SU-DHL-6 (cell line): ENCODE measurements around the gene ARHGEF17.

ENCODE experiments used
- EZH2phosphoT487 ChIP-seq: fragments of 200-600 bp; sonication (generic), shearing (Covaris generic); conservative IDR thresholded peaks from 2 replicates; pipeline ENCODE4 v1.6.1; 2018; ENCODE audit warnings: mild to moderate bottlenecking, antibody characterized with exemption, low read length, moderate library complexity, mixed read lengths
- TF ChIP-seq, protein P1 (sequence below): fragments of 200-600 bp; sonication (generic); IDR thresholded peaks from one replicate; pipeline ENCODE4 v1.5.1; 2017; ENCODE audit warnings: antibody characterized with exemption, mild to moderate bottlenecking, low read length, moderate library complexity; ENCODE audit not compliant: insufficient read depth, poor library complexity, severe bottlenecking

GRCh38 chr11:73374151-73374550 lies 66.1 kb downstream of the ARHGEF17 start:
- TF ChIP-seq, protein P1, sequence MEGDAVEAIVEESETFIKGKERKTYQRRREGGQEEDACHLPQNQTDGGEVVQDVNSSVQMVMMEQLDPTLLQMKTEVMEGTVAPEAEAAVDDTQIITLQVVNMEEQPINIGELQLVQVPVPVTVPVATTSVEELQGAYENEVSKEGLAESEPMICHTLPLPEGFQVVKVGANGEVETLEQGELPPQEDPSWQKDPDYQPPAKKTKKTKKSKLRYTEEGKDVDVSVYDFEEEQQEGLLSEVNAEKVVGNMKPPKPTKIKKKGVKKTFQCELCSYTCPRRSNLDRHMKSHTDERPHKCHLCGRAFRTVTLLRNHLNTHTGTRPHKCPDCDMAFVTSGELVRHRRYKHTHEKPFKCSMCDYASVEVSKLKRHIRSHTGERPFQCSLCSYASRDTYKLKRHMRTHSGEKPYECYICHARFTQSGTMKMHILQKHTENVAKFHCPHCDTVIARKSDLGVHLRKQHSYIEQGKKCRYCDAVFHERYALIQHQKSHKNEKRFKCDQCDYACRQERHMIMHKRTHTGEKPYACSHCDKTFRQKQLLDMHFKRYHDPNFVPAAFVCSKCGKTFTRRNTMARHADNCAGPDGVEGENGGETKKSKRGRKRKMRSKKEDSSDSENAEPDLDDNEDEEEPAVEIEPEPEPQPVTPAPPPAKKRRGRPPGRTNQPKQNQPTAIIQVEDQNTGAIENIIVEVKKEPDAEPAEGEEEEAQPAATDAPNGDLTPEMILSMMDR, result no peak
- no peak for TF ChIP-seq EZH2phosphoT487
